Mucosa of rectum (tissue), 2 donors: ENCODE measurements around the gene FAM120A.

ENCODE experiments used
- H3K27ac ChIP-seq, 2 donors: one replicate each; pipeline ENCODE4 v1.7.0; 2013; ENCODE audit warnings: inconsistent platforms in 2 of 2, low read depth in 2 of 2, low read length in 2 of 2
- H3K27me3 ChIP-seq, 2 donors: one replicate each; pipeline ENCODE4 v1.7.0; 2013; ENCODE audit warnings: low read length in 2 of 2; ENCODE audit not compliant: control insufficient read depth in 2 of 2, insufficient read depth in 2 of 2
- H3K36me3 ChIP-seq, 2 donors: one replicate each; pipeline ENCODE4 v1.7.0; 2013; ENCODE audit warnings: low read length in 2 of 2; ENCODE audit not compliant: control insufficient read depth in 2 of 2, insufficient read depth in 2 of 2
- H3K4me1 ChIP-seq, 2 donors: one replicate each; pipeline ENCODE4 v1.7.0; 2013; ENCODE audit warnings: low read length in 2 of 2, mild to moderate bottlenecking in 1 of 2; ENCODE audit not compliant: control insufficient read depth in 2 of 2, insufficient read depth in 2 of 2
- H3K4me3 ChIP-seq, 2 donors: one replicate each; pipeline ENCODE4 v1.7.0; 2013; ENCODE audit warnings: low read length in 2 of 2
- H3K9ac ChIP-seq, 2 donors: one replicate each; pipeline ENCODE4 v1.7.0; 2013; ENCODE audit warnings: low read length in 2 of 2, low read depth in 1 of 2, mild to moderate bottlenecking in 1 of 2
- H3K9me3 ChIP-seq, 2 donors: one replicate each; pipeline ENCODE4 v1.7.0; 2013; ENCODE audit warnings: low read length in 2 of 2; ENCODE audit not compliant: control insufficient read depth in 2 of 2
- donor health status: healthy.
- donor health status: Normal muscosa, but diverticular disease.

Gene FAM120A, protein sequence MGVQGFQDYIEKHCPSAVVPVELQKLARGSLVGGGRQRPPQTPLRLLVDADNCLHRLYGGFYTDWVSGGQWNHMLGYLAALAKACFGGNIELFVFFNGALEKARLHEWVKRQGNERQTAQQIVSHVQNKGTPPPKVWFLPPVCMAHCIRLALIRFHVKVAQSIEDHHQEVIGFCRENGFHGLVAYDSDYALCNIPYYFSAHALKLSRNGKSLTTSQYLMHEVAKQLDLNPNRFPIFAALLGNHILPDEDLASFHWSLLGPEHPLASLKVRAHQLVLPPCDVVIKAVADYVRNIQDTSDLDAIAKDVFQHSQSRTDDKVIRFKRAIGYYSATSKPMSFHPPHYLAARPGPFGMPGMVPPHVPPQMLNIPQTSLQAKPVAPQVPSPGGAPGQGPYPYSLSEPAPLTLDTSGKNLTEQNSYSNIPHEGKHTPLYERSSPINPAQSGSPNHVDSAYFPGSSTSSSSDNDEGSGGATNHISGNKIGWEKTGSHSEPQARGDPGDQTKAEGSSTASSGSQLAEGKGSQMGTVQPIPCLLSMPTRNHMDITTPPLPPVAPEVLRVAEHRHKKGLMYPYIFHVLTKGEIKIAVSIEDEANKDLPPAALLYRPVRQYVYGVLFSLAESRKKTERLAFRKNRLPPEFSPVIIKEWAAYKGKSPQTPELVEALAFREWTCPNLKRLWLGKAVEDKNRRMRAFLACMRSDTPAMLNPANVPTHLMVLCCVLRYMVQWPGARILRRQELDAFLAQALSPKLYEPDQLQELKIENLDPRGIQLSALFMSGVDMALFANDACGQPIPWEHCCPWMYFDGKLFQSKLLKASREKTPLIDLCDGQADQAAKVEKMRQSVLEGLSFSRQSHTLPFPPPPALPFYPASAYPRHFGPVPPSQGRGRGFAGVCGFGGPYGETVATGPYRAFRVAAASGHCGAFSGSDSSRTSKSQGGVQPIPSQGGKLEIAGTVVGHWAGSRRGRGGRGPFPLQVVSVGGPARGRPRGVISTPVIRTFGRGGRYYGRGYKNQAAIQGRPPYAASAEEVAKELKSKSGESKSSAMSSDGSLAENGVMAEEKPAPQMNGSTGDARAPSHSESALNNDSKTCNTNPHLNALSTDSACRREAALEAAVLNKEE

DNA sequence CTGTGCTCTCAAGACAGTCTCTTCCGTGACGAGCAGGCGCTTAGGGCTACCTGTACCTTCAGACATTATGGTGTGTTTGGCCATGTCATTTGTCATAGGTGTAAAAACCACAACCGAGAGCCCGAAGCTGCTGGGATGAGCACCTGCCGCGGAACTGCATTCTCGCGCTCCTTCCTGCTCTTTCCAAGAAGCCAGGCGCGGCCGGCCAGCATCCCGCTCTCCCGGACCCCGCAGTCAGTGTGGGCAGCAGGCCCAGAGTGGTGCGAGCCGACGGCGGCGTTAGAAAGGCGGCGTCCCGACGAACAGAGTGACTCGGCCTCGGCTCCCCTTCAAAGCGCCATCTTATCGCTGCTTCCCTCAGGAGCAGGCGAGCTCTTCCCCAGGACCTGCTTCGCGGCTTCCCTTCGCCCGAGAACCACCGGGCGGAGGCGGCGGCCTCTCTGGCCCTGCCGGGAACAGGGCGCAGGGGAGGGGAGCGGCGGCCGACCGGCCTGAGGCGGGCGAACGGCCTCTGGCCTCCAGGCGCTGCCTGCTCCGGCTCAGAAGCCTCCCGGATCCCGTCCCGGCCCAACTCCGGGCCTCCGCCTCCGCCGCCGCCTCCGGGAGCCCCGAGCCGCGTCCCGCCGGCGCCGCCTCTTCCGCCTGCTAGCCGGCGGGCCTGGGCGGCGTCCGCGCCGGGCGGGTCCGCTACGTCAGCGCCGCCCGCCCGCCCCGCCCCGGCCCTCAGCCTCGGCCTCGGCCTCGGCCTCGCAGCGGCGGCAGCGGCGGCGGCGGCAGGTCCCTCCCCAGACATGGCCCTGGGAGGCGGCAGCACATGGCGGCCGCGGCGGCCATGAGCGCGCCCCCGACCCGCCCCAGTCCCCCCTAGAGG is at the start of gene FAM120A:
TSS of gene FAM120A (plus strand) at position 741 of the 871 bp plus-strand sequence. CDS start 231 bp downstream, outside the sequence.
- Histone ChIP-seq H3K9ac (peak within 1 kb of the TSS; percentile 98), H3K36me3 (peaks cover 20 to 25% of the 10 kb centered on the region in 2 donors), H3K9me3 (no peaks in the 10 kb centered on the region), H3K27ac (peak within 1 kb of the TSS; percentile 95 to 97), H3K4me3 (peak within 1 kb of the TSS; percentile 96 to 99), H3K4me1 (peaks cover 16 to 31% of the 10 kb centered on the region in 2 donors), H3K27me3 (no peaks in the 10 kb centered on the region)

- Histone ChIP-seq H3K36me3 (no peaks in the 10 kb centered on the region), H3K9ac (no peak overlapping the region), H3K9me3 (no peaks in the 10 kb centered on the region), H3K4me1 (no peaks in the 10 kb centered on the region), H3K4me3 (no peak overlapping the region), H3K27ac (no peak overlapping the region), H3K27me3 (no peaks in the 10 kb centered on the region)
These were observed 45.1 kb upstream of the FAM120A start for GRCh38 chr9:93406371-93406770.

DNA sequence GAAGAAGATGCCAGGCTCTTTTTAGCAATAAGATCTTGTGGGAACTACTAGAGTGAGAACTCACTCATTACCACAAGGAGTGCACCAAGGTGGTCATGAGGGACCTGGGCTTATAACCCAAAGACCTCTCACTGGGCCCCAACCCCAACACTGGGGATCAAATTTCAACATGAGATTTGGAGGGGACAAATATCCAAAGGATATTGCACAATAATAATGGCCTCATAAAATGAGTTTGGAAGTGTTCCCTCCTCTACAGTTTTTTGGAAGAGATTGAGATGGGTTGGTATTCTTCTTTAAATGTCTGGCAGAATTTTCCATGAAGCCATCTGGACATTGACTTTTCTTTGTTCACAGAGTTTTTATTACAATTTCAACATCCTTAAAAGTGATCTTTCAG is 38.0 kb upstream of the FAM120A start:
- Histone ChIP-seq H3K9me3 (peaks cover 3 to 5% of the 10 kb centered on the region in 2 donors), H3K9ac (no peak overlapping the region), H3K4me1 (no peaks in the 10 kb centered on the region), H3K36me3 (no peaks in the 10 kb centered on the region), H3K27ac (no peak overlapping the region), H3K4me3 (no peak overlapping the region), H3K27me3 (no peaks in the 10 kb centered on the region)

DNA sequence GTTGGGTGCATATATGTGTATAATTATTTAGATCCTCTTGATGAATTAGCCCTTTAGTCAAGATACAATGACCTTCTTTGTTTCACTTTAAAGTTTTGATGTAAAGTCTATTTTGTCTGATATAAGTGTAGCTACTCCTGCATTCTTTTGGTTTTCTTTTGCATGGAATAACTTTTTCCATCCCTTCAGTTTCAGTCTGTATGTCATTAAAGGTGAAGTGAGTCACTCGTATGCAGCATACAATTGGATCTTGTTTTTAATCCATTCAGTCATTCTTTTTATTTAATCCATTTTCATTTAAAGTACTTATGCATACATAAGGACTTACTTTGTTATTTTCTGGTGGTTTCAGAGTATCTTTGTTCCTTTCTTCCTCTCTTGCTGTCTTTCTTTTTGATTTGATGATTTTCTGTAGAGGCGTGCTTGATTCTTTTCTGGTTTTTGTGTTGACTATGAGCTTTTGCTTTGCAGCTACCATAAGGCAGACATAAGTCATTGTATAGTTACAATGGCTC is 36.3 kb upstream of the FAM120A start:
- H3K27ac ChIP-seq: no peak overlapping the region
- H3K4me3 ChIP-seq: no peak overlapping the region
- no peaks in the 10 kb centered on the region for H3K36me3 ChIP-seq
- H3K9me3 ChIP-seq: peaks cover 3 to 5% of the 10 kb centered on the region in 2 donors
- no peak overlapping the region for H3K9ac ChIP-seq
- H3K27me3 ChIP-seq: no peaks in the 10 kb centered on the region
- H3K4me1 ChIP-seq: no peaks in the 10 kb centered on the region

- Histone ChIP-seq H3K4me1 (no peaks in the 10 kb centered on the region), H3K9me3 (peaks cover 3 to 5% of the 10 kb centered on the region in 2 donors), H3K27ac (no peak overlapping the region), H3K9ac (no peak overlapping the region), H3K27me3 (no peaks in the 10 kb centered on the region), H3K36me3 (no peaks in the 10 kb centered on the region), H3K4me3 (no peak overlapping the region)
These were observed 34.8 kb upstream of the FAM120A start for GRCh38 chr9:93416530-93417235.

DNA sequence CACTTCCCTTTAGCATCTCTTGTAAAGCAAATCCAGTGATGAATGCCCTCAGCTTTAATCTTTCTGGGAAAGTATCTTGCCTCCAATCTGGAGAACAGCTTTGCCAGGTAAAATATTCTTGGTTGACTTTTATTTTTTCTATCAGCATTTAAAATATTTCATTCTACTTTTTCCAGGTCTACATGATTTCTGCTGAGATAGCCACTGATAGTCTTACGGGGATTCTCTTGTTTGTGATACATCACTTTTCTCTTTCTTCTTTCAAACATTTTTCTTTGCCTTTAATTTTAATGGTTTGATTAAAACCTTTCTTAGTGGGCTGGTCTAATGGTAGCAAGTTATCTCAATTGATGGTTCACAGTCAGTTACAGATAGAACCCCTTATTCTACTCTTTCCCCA is 33.9 kb upstream of the FAM120A start:
- Histone ChIP-seq H3K9me3 (peaks cover 3 to 5% of the 10 kb centered on the region in 2 donors), H3K27ac (no peak overlapping the region), H3K4me1 (no peaks in the 10 kb centered on the region), H3K9ac (no peak overlapping the region), H3K36me3 (no peaks in the 10 kb centered on the region), H3K4me3 (no peak overlapping the region), H3K27me3 (no peaks in the 10 kb centered on the region)

DNA sequence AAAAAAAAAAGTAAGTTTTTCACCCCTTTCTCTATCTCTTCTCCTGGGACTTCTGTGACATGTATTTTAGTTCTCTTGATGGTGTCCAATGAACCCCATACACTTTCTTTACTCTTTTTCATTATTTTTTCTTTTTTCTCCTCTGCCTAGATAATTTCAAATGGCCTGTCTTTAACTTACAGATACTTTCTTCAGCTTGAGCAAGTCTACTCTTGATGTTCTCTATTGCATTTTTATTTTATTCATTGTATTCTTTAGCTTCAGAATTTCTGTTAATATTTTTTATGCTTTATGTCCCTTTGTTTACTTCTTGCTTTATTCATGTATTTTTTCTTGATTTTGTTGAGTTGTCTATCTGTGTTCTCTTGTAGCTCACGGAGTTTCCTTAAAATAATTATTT is 32.5 kb upstream of the FAM120A start:
- Histone ChIP-seq H3K27me3 (no peaks in the 10 kb centered on the region), H3K9me3 (peaks cover 3 to 5% of the 10 kb centered on the region in 2 donors), H3K36me3 (no peaks in the 10 kb centered on the region), H3K27ac (no peak overlapping the region), H3K4me1 (no peaks in the 10 kb centered on the region), H3K9ac (no peak overlapping the region), H3K4me3 (no peak overlapping the region)

DNA sequence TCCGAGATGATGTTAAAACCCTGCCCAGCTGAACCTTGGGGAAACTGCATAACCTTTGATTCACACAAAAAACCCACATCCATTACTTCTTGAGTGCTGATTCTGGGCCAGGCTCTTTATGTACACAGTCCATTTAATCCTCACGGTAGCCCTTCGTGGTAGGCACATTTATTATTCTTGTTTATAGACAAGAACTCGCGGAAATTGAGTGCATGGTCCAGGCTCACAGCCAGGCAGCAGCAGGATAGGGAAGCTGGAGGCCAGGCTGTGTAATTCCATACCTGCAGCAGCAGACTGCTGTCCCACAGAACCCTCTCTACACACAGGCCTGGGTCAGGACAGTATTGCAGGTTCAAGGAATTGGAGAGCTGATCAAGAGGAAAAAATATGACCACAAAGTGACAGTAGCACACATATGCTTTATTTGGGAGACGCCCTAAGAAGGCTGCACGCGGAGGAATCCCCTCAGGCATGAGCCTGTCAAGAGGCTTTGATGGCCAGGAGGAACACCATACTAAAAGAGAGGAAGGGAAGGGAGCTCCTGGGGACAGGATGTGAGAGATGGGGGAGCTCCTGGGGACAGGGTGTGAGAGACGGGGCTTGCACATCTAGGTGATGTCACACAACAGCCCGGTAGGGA is 28.4 kb upstream of the FAM120A start:
- H3K9ac ChIP-seq: no peak overlapping the region
- no peaks in the 10 kb centered on the region for H3K4me1 ChIP-seq
- no peaks in the 10 kb centered on the region for H3K36me3 ChIP-seq
- H3K27ac ChIP-seq: no peak overlapping the region
- no peaks in the 10 kb centered on the region for H3K9me3 ChIP-seq
- no peaks in the 10 kb centered on the region for H3K27me3 ChIP-seq
- H3K4me3 ChIP-seq: no peak overlapping the region
